Measurements from ENCODE around the gene PRRX2. TPM values are rescaled to one million over a fixed set of nuclear protein-coding genes. Genes with fewer than 3 reads are reported as not detected.

Gene PRRX2
- polyA plus RNA-seq, 3 donors: 0.85 to 1.00 (median 0.92) TPM

Other genes starting within 250 kb of the PRRX2 start
- gene C9orf50, start 44.5 kb upstream of the PRRX2 start, polyA plus RNA-seq (ENCODE audit: insufficient read length in 3 of 3): under 1 TPM; 0.34 to 0.57 (median 0.35) TPM
- gene NTMT1, start 39.5 kb upstream of the PRRX2 start, polyA plus RNA-seq (ENCODE audit: insufficient read length in 3 of 3): 10 to 100 TPM; 32.0 to 35.3 (median 32.5) TPM
- 10 to 100 TPM; 14.2 to 17.0 (median 16.5) TPM for gene ASB6, start 23.5 kb upstream of the PRRX2 start, polyA plus RNA-seq (ENCODE audit: insufficient read length in 3 of 3)
- 1 to 10 TPM; 3.7 to 5.3 (median 5.1) TPM for gene PTGES, start 87.4 kb downstream of the PRRX2 start, polyA plus RNA-seq (ENCODE audit: insufficient read length in 3 of 3)
- gene TOR1B, start 137.5 kb downstream of the PRRX2 start, polyA plus RNA-seq (ENCODE audit: insufficient read length in 3 of 3): 10 to 100 TPM; 18.4 to 20.8 (median 20.0) TPM
- gene TOR1A, start 158.5 kb downstream of the PRRX2 start, polyA plus RNA-seq (ENCODE audit: insufficient read length in 3 of 3): 10 to 100 TPM; 43.9 to 45.0 (median 44.1) TPM
- gene C9orf78, start 169.6 kb downstream of the PRRX2 start, polyA plus RNA-seq (ENCODE audit: insufficient read length in 3 of 3): 10 to 100 TPM; 85.9 to 97.0 (median 96.4) TPM
- gene USP20, start 169.8 kb downstream of the PRRX2 start, polyA plus RNA-seq (ENCODE audit: insufficient read length in 3 of 3): 10 to 100 TPM; 16.4 to 19.3 (median 16.8) TPM